RWPE1 (cell line): ENCODE measurements around the gene ZNF282.

Experiments used
- CTCF ChIA-PET: fragments of 350-600 bp; sonication (Branson Sonifier 250); formaldehyde crosslinking; extraction: SDS; loops from one replicate; lab custom pipeline; 2021; lab: Yijun Ruan, JAX
- POLR2A ChIA-PET: fragments of 400-600 bp; formaldehyde crosslinking; extraction: SDS; loops from one replicate; lab custom pipeline; 2020; ENCODE audit warnings: antibody characterized with exemption; ENCODE audit not compliant: low non-redundant PET; lab: Yijun Ruan, JAX
- DNase-seq: peaks from one replicate; pipeline ENCODE4 v3.0.0; 2012; ENCODE audit warnings: low spot score
- H3K27ac ChIP-seq: fragments of 450-650 bp; 2 replicates; pipeline ENCODE4 v1.5.1; 2017
- TF ChIP-seq, protein P1 (sequence below): fragments of 450-650 bp; conservative IDR thresholded peaks from 2 replicates; pipeline ENCODE4 v1.5.1; 2017; ENCODE audit warnings: low read depth, mild to moderate bottlenecking

The ZNF282 gene

GRCh38 chr7:149209518-149210269 is 14.3 kb downstream of the ZNF282 start:
- peak; percentile 30 for DNase-seq
- TF ChIP-seq, protein P1, sequence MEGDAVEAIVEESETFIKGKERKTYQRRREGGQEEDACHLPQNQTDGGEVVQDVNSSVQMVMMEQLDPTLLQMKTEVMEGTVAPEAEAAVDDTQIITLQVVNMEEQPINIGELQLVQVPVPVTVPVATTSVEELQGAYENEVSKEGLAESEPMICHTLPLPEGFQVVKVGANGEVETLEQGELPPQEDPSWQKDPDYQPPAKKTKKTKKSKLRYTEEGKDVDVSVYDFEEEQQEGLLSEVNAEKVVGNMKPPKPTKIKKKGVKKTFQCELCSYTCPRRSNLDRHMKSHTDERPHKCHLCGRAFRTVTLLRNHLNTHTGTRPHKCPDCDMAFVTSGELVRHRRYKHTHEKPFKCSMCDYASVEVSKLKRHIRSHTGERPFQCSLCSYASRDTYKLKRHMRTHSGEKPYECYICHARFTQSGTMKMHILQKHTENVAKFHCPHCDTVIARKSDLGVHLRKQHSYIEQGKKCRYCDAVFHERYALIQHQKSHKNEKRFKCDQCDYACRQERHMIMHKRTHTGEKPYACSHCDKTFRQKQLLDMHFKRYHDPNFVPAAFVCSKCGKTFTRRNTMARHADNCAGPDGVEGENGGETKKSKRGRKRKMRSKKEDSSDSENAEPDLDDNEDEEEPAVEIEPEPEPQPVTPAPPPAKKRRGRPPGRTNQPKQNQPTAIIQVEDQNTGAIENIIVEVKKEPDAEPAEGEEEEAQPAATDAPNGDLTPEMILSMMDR, result no peak; the same call in 1 of the 2 replicates
- CTCF ChIA-PET, result no interaction called here
- H3K27ac ChIP-seq, result no peak overlapping the region
- POLR2A ChIA-PET, result no interaction called here

- DNase-seq, result no peak
- CTCF ChIA-PET, result no interaction called here
- TF ChIP-seq, protein P1, result no peak
- H3K27ac ChIP-seq, result peak overlapping the region; percentile 6; the same call in 1 of the 2 replicates
- POLR2A ChIA-PET, result no interaction called here
These were observed 15.2 kb downstream of the ZNF282 start for GRCh38 chr7:149210551-149210950.

- TF ChIP-seq, protein P1, result no peak
- CTCF ChIA-PET, result no interaction called here
- no peak overlapping the region for H3K27ac ChIP-seq
- DNase-seq, result no peak
- POLR2A ChIA-PET, result no interaction called here
These were observed 18.8 kb downstream of the ZNF282 start for GRCh38 chr7:149214020-149214720.

- CTCF ChIA-PET, result no interaction called here
- H3K27ac ChIP-seq, result no peak overlapping the region
- DNase-seq, result no peak
- POLR2A ChIA-PET, result no interaction called here
- TF ChIP-seq, protein P1, result no peak
These were observed 21.1 kb downstream of the ZNF282 start for GRCh38 chr7:149216402-149216801.

DNA sequence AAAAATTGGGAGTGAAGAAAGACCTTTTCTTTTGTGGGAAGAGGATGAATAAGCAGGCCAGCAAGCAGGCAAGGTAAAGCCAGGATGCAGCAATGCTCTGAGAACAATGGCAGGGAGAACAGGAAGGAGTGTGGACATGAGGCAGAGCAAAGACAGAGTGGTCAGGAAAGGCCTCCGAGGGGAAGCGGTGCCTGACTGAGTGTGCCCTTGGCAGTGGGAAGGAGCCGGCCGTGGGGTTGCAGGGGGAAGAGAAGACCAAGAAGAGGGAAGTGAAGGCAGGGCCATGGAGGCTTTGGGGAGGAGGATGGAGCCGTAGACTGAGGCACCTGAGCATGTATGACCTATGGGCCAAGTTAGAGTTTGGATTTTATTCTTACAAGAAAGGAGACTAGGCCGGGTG is 22.2 kb downstream of the ZNF282 start:
- POLR2A ChIA-PET, result no interaction called here
- TF ChIP-seq, protein P1, result no peak
- no peak for DNase-seq
- CTCF ChIA-PET, result no interaction called here
- H3K27ac ChIP-seq, result no peak overlapping the region; the same call in 1 of the 2 replicates

GRCh38 chr7:149218469-149219420 is 23.4 kb downstream of the ZNF282 start:
- TF ChIP-seq, protein P1, result no peak
- CTCF ChIA-PET, result no interaction called here

More at GRCh38 chr7:149218469-149219420, 23.4 kb downstream of the ZNF282 start:
- no peak overlapping the region for H3K27ac ChIP-seq
- DNase-seq, result no peak
- POLR2A ChIA-PET, result no interaction called here
